Testis (tissue), 2 donors: ENCODE results near the gene STAP1.
"Not testable (repeated sequence)": the region's sequence is repeated elsewhere in the genome, so short reads cannot be mapped to it uniquely, and the experiment has no call there.

Experiments
- CTCF ChIP-seq, 3 experiments: fragments of 450-650 bp in 2 of 3; fragments of 200-600 bp in 1 of 3; sonication (generic) in 1 of 3; IDR thresholded peaks; one replicate each; pipeline ENCODE4 v1.5.1; 2016 to 2019; ENCODE audit warnings: antibody characterized with exemption in 3 of 3, mild to moderate bottlenecking in 2 of 3, moderate library complexity in 1 of 3
- POLR2A ChIP-seq: fragments of 450-650 bp; IDR thresholded peaks from one replicate; pipeline ENCODE4 v1.6.1; 2017; ENCODE audit warnings: antibody characterized with exemption, mild to moderate bottlenecking, moderate library complexity

- TF ChIP-seq CTCF (IDR thresholded peaks at IDR 0.05); POLR2A: not testable (repeated sequence)
These were observed 34.4 kb upstream of the STAP1 start for GRCh38 chr4:67524140-67524539.
